Stimulated activated CD4-positive, alpha-beta T cell treated with anti-CD3 and anti-CD28 coated beads, Interleukin-4, amount 100 ng/mL, for 1 hour (primary cell): ENCODE data around the gene ANKRD13D.

ENCODE experiments used
- DNase-seq: peaks from one replicate; pipeline ENCODE4 v3.0.0-alpha.2; 2020

Gene ANKRD13D

DNA sequence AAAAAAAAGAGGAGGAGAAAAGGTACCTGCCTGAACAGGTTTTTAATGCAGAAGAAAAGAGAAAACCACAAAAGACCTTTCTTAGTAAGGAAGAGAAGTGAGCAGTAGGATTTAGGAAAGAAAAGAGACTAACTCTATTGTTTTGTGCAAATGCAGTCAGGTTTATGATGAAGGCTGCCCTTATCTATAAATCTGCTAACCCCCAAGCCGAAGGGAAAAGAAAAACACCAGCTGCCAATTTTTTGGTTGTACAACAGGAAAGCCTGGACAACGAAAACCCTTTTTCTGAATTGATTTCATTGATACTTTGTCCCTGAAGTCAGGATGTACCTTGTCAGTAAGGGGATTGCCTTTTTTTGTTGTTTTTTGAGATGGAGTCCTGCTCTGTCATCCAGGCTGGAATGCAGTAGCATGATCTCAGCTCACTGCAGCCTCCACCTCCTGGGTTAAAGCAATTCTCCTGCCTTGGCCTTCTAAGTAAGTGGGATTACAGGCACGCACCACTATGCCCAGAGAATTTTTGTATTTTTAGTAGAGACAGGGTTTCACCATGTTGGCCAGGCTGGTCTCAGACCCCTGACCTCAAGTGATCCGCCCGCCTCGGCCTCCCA lies 43.1 kb downstream of the ANKRD13D start:
- DNase-seq: no peak

GRCh38 chr11:67337257-67337656 lies 48.2 kb downstream of the ANKRD13D start:
- no peak for DNase-seq

DNA sequence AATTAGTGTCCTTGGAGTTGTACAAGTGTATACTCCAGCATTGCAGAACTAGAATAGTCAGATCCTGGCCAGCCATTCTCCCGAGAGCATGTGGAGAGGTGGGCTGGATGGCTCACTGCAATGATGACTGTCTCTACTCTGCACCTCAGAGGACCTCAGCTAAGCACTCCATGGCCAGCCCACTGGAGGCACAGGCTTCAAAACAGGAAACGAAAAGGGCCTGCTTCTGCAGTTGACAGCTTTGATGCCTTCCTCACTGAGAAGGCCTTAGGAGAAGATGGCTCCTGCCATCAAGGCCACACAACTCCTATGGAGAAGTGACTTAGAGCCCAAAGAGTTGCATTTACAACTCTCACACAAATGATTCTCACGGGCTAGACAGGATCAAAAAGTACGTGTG lies 55.2 kb downstream of the ANKRD13D start:
- no peak for DNase-seq

GRCh38 chr11:67345247-67345919 lies 56.3 kb downstream of the ANKRD13D start:
- no peak for DNase-seq

GRCh38 chr11:67345920-67346819 lies 57.1 kb downstream of the ANKRD13D start:
- no peak for DNase-seq

GRCh38 chr11:67347964-67348749 lies 59.1 kb downstream of the ANKRD13D start:
- no peak for DNase-seq

- no peak for DNase-seq
Measured at GRCh38 chr11:67349036-67349435, 59.9 kb downstream of the ANKRD13D start.

GRCh38 chr11:67349457-67349856 lies 60.4 kb downstream of the ANKRD13D start:
- DNase-seq: no peak

GRCh38 chr11:67349928-67350465 lies 60.9 kb downstream of the ANKRD13D start:
- no peak for DNase-seq

GRCh38 chr11:67351275-67352005 lies 62.3 kb downstream of the ANKRD13D start:
- DNase-seq: peak; percentile 67
